ENCODE data around the gene TEC. TPM values are rescaled to one million over a fixed set of nuclear protein-coding genes. Genes with fewer than 3 reads are reported as not detected.
A peak's percentile ranks its signal among the peaks of the same experiment; 100 is the strongest.

TEC gene
- total RNA-seq, 1 donor from 2014 or later: 8.8 TPM

- Mint-ChIP-seq H3K9me3 (no peaks in the 10 kb centered on the region), H3K36me3 (ENCODE audit: low read depth) (no peaks in the 10 kb centered on the region), H3K27ac (no peak overlapping the region), H3K4me1 (peaks cover 10% of the 10 kb centered on the region), H3K4me3 (no peak overlapping the region), H3K27me3 (no peaks in the 10 kb centered on the region)
- DNase-seq (no peak), ATAC-seq (ENCODE audit: low read depth) (no peak)
- ChIA-PET CTCF (interaction anchor here (1.0 to 2.2 kb wide), 11 partner anchors 9 to 167 kb away, joined by 3 to 23 read pairs (median 4); no protein-coding TSS in a partner anchor), POLR2A (no interaction called here)
- TF ChIP-seq CTCF (IDR thresholded peaks at IDR 0.05): no peak
- intact Hi-C loops (cut with micrococcal nuclease): loop anchor here (1.0 kb wide), 2 partner anchors 134 to 147 kb away; no protein-coding TSS in a partner anchor
Measured at GRCh38 chr4:48275686-48276085, 6.0 kb upstream of the TEC start.

- DNase-seq (no peak), ATAC-seq (ENCODE audit: low read depth) (peak; percentile 45)
- no peak for TF ChIP-seq CTCF (IDR thresholded peaks at IDR 0.05)
- Mint-ChIP-seq H3K4me1 (peaks cover 15% of the 10 kb centered on the region), H3K36me3 (ENCODE audit: low read depth) (no peaks in the 10 kb centered on the region), H3K4me3 (no peak overlapping the region), H3K27me3 (no peaks in the 10 kb centered on the region), H3K27ac (no peak overlapping the region), H3K9me3 (no peaks in the 10 kb centered on the region)
- intact Hi-C loops (cut with micrococcal nuclease): loop anchor here (1.0 kb wide), 2 partner anchors 134 to 147 kb away; no protein-coding TSS in a partner anchor
- POLR2A ChIA-PET: interaction anchor here (0.5 kb wide), 1 partner anchor 18 kb away, joined by 3 read pairs; no protein-coding TSS in a partner anchor
- CTCF ChIA-PET: interaction anchor here (0.6 to 2.2 kb wide), 18 partner anchors 9 to 166 kb away, joined by 3 to 23 read pairs (median 4); no protein-coding TSS in a partner anchor
Measured at GRCh38 chr4:48275247-48275646, 5.6 kb upstream of the TEC start.

- Mint-ChIP-seq H3K4me3 (no peak overlapping the region), H3K27me3 (no peaks in the 10 kb centered on the region), H3K4me1 (peaks cover 37% of the 10 kb centered on the region), H3K36me3 (ENCODE audit: low read depth) (peaks cover 4% of the 10 kb centered on the region), H3K9me3 (no peaks in the 10 kb centered on the region), H3K27ac (no peak overlapping the region)
- ChIA-PET POLR2A (interaction anchor here (1.2 kb wide), 1 partner anchor 59 kb away, joined by 3 read pairs; no protein-coding TSS in a partner anchor), CTCF (no interaction called here)
- no peak for ATAC-seq (ENCODE audit: low read depth)
- TF ChIP-seq CTCF (IDR thresholded peaks at IDR 0.05): no peak
- intact Hi-C loops (cut with micrococcal nuclease): loop anchor here (2.0 kb wide), 1 partner anchor 509 kb away; the partner anchor contains the start of gene FRYL
- no peak for DNase-seq
Measured at GRCh38 chr4:48271626-48272025, 2.0 kb upstream of the TEC start.

GRCh38 chr4:48270951-48271473 lies 1.4 kb upstream of the TEC start:
- ChIA-PET CTCF (no interaction called here), POLR2A (interaction anchor here (0.6 to 1.3 kb wide), 3 partner anchors 58 to 76 kb away, joined by 3 to 4 read pairs (median 3); no protein-coding TSS in a partner anchor)
- H3K4me3 Mint-ChIP-seq: peak overlapping the region; percentile 96
- TF ChIP-seq CTCF (IDR thresholded peaks at IDR 0.05): no peak
- intact Hi-C loops (cut with micrococcal nuclease): loop anchor here (2.0 kb wide), 1 partner anchor 510 kb away; the partner anchor contains the start of gene FRYL
- peaks cover 39% of the 10 kb centered on the region for H3K4me1 Mint-ChIP-seq
- H3K27me3 Mint-ChIP-seq: no peaks in the 10 kb centered on the region
- peaks cover 8% of the 10 kb centered on the region for H3K36me3 Mint-ChIP-seq (ENCODE audit: low read depth)
- no peaks in the 10 kb centered on the region for H3K9me3 Mint-ChIP-seq
- no peak for DNase-seq
- H3K27ac Mint-ChIP-seq: peak overlapping the region; percentile 92
- ATAC-seq (ENCODE audit: low read depth): no peak

GRCh38 chr4:48270523-48270897 lies 872 bp upstream of the TEC start:
- DNase-seq (no peak), ATAC-seq (ENCODE audit: low read depth) (no peak)
- TF ChIP-seq CTCF (IDR thresholded peaks at IDR 0.05): no peak
- Mint-ChIP-seq H3K36me3 (ENCODE audit: low read depth) (peaks cover 9% of the 10 kb centered on the region), H3K4me3 (peak overlapping the region; percentile 96), H3K27ac (peak overlapping the region; percentile 92), H3K4me1 (peaks cover 39% of the 10 kb centered on the region), H3K27me3 (no peaks in the 10 kb centered on the region), H3K9me3 (no peaks in the 10 kb centered on the region)
- ChIA-PET CTCF (interaction anchor here (0.8 kb wide), 1 partner anchor 143 kb away, joined by 4 read pairs; no protein-coding TSS in a partner anchor), POLR2A (interaction anchor here (0.6 to 1.3 kb wide), 3 partner anchors 58 to 75 kb away, joined by 3 to 4 read pairs (median 3); no protein-coding TSS in a partner anchor)
- intact Hi-C loops (cut with micrococcal nuclease): loop anchor here (2.0 kb wide), 1 partner anchor 510 kb away; the partner anchor contains the start of gene FRYL
